GM12891 (cell line): ENCODE results near the gene HACD2.

Experiments
- DNase-seq: peaks from one replicate; pipeline ENCODE4 v3.0.0; 2011; ENCODE audit warnings: low spot score; ENCODE audit not compliant: insufficient read length
- FAIRE-seq: peaks from 2 replicates; lab custom pipeline; 2011; peaks lifted over from hg19 to GRCh38; lab: Jason Lieb, UNC
- PAX5 ChIP-seq: IDR thresholded peaks from 2 replicates; pipeline ENCODE4 v1.6.1; 2011; ENCODE audit warnings: low read length, moderate library complexity, mild to moderate bottlenecking; ENCODE audit not compliant: insufficient read depth, severe bottlenecking
- POLR2A ChIP-seq: IDR thresholded peaks from 2 replicates; pipeline ENCODE4 v1.6.1; 2011; ENCODE audit warnings: low read depth, low read length, control low read depth
- POLR2AphosphoS5 ChIP-seq: IDR thresholded peaks from 2 replicates; pipeline ENCODE4 v1.6.1; 2011; ENCODE audit warnings: low read depth, low read length, control low read depth
- POU2F2 ChIP-seq: IDR thresholded peaks from 2 replicates; pipeline ENCODE4 v1.6.1; 2011; ENCODE audit warnings: low read depth, mild to moderate bottlenecking, control low read depth, low read length, moderate library complexity
- SPI1 ChIP-seq: IDR thresholded peaks from 2 replicates; pipeline ENCODE4 v1.6.1; 2011; ENCODE audit warnings: low read depth, low read length, control low read depth
- TAF1 ChIP-seq: IDR thresholded peaks from 2 replicates; pipeline ENCODE4 v1.6.1; 2011; ENCODE audit warnings: low read depth, low read length, control low read depth

Gene HACD2

DNA sequence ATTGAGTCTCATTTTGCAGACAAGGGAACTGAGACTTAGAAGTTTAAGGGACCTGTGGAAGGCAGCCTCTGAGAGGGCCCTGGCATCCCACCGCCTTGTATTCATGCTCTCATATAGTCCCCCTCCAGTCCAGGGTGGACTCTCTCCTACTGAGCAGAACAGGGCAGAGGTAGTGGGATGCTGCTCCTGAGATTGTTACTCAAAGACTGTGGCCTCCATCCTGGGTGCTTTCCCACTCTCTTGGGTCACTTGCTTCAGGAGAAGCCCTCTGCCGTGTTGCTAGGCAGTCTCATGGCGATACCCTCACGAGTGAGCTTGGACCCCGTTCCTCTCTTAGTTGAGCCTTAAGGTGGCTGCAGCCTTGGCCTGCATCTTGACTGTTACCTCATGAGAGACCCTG is 113.7 kb downstream of the HACD2 start:
- TF ChIP-seq POLR2AphosphoS5: no peak
- TF ChIP-seq PAX5: no peak
- FAIRE-seq (no peak), DNase-seq (no peak)

DNA sequence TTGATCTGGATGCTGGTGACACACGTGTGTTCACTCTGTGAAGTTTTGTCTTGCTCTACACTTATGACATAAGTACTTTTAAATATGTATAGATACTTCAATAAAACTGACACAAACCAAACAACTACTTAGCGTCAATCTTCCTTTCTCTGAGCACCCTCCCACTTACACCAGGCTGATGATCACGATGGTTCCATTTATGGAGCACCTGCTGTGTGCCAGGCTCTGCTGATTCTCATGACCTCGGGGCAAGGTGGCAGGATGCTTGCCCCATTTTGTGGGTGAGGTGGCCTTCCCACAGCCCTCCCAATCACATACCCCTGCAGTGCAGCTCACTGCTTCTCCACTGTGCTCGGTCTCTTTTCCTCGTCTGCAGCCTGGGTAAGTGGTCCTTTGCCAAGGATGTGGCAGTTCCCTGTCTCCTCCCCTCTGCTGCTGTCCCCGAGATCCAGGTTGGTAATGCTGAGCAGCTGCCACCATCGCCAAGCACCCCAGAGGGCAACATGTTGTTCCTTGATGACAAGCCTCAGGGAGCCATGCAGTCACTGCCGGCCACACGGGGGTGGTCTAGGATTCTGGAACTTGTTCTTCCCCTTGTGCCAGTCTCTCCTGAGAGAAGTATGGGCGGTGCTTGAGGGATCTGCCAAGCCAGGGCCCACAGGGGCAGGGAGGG is 115.4 kb downstream of the HACD2 start:
- FAIRE-seq: no peak
- TF ChIP-seq TAF1 (no peak), POLR2AphosphoS5 (no peak), SPI1 (no peak), PAX5 (no peak), POLR2A (no peak)
- DNase-seq: no peak

DNA sequence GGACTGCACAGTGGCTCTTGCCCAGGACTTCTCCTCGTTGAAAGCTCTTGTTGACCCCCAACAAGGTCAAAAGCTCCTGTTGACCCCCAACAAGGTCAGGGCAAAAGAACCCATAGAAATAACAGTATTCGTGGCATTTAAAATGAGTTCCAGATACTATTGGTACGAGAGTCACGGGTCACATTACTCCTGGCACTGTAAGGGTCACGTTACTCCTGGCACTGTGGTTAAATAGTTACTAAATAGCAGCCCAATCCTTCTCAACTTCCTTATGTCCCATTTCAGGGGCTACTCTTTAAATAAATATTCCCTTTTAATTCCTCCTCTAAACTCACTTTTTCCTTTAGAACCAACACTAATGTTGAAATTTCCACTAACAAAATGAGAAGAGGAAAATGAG is 117.8 kb downstream of the HACD2 start:
- TF ChIP-seq POLR2A: no peak
- no peak for TF ChIP-seq PAX5
- no peak for TF ChIP-seq POU2F2
- TF ChIP-seq TAF1: no peak
- TF ChIP-seq POLR2AphosphoS5: no peak
- TF ChIP-seq SPI1: no peak
- FAIRE-seq (no peak), DNase-seq (no peak)

DNA sequence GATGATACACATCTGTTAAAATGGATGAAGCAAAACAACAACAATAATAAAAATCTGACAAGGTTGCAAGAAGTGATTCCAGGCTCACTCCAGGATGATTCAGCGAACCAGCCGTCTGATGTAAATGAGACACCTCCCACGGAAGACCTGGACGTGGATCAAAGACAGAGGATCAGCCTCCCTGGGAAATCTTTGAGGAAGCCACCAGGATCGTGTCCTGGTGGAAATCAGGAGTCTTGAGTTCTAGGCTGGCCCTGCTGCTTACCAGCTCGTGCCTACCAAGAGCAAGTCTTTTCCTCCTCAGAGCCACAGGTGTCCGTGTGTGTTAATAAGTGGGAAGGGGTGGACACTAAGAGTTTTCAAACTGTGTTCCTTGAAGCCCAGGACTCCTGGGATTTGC is 120.6 kb downstream of the HACD2 start:
- FAIRE-seq (no peak), DNase-seq (no peak)
- no peak for TF ChIP-seq POLR2AphosphoS5
- TF ChIP-seq POLR2A: no peak
- no peak for TF ChIP-seq PAX5
- TF ChIP-seq POU2F2: no peak
- TF ChIP-seq TAF1: no peak
- no peak for TF ChIP-seq SPI1

DNA sequence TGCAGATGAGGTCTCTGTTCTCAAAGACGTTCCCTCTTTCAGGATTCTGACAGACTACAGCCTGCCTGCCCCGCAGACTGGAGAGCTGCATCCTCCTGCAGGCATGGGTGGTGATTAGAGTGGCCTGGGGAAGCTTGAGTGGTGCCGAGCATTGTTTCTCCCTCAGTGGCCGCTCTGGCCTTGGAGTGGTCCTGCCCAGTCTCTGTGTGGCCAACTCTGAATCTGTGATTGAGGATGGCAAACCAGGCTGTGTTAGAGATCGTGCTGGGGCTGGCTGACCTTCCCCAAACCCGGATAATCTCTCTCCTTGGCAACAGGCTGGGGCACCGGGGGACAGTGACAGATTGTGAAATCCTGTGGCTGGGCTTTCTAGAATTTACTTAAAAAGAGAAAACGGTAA is 125.0 kb downstream of the HACD2 start:
- no peak for TF ChIP-seq PAX5
- TF ChIP-seq TAF1: no peak
- TF ChIP-seq POLR2A: no peak
- FAIRE-seq: no peak

DNA sequence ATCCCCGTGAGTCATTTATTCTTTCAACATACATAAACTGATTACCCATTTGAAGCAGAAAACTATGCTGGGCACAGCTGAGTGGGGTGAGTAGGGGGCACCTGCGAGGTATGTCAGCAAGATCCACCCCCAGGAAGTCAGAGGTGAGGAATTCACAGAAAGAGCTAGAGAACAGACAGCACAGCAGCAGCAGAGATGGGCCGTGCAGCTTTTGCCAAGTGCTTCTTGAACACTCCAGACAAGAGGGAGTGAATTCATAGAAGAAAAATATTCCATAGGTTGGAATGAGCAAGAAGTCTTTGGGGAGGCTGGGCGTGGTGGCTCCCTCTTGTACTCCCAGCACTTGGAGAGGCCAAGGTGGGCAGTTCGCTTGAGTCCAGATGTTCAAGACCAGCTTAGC is 126.6 kb downstream of the HACD2 start:
- TF ChIP-seq TAF1 (no peak), PAX5 (no peak), POU2F2 (no peak)
- FAIRE-seq (no peak), DNase-seq (no peak)

More for the DNA sequence above, 125.0 kb downstream of the HACD2 start:
- DNase-seq: no peak

DNA sequence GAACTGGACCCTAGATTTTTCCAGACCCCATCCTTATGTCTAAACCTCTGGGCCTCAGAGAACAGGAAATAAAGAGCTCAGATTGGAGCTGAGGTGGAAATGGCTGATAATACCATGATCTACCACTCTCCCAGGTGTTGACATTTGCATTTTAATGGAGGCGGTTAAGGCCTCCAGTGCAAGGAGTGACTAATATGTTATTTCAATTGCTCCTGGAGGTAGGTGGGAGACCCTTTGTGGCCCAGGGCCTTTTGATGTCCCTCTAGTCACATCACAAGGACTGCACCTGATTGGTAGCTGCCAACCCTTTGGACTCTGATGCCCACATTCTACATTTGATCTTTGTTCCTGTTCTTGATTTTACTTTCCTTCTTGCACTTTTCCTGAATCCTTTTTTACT is 127.0 kb downstream of the HACD2 start:
- FAIRE-seq (no peak), DNase-seq (no peak)
- TF ChIP-seq TAF1 (no peak), PAX5 (no peak), POLR2A (no peak), SPI1 (no peak), POU2F2 (no peak), POLR2AphosphoS5 (no peak)

DNA sequence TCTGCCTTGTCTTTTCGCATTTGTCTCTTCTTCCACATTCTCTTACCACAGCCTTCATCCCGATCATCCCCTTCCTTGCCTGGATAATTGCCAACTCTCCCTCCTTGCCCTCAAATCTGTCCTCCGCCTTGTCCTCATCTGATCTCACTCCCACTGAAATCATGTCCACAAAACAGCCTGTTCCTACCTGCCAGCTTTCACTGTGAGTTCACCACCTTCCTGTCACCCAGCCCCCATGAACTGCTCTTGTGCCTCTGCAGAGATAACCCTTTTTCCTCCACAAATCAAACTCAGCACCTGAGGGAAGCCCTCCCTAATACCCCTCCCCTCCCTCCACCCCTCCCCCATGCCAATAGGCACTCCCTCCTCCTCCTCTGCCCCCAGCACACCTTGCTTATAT is 131.2 kb downstream of the HACD2 start:
- FAIRE-seq: no peak
- DNase-seq: no peak
- TF ChIP-seq POLR2AphosphoS5 (no peak), TAF1 (no peak), POU2F2 (no peak), POLR2A (no peak)

DNA sequence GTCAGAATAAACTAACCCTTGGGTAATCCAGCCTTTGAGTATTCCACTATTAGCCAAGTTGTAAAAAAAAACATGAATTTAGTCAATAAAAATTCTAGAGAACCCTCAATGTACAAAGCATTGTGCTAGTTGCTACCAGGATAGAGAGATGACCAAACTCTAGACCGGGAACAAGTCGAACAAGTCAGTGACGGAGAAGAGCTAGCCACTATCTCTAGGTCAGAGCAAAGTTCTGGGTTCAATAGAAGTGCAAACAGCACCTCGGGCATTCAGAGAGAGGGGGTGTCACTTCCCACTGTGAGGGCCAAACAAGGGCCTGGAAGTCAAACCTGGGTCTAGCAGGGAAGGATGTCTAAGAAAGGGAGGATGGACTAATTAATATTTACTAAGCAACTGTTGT is 133.7 kb downstream of the HACD2 start:
- TF ChIP-seq TAF1 (no peak), POU2F2 (no peak), PAX5 (no peak), SPI1 (no peak), POLR2AphosphoS5 (no peak), POLR2A (no peak)
- FAIRE-seq (no peak), DNase-seq (no peak)

DNA sequence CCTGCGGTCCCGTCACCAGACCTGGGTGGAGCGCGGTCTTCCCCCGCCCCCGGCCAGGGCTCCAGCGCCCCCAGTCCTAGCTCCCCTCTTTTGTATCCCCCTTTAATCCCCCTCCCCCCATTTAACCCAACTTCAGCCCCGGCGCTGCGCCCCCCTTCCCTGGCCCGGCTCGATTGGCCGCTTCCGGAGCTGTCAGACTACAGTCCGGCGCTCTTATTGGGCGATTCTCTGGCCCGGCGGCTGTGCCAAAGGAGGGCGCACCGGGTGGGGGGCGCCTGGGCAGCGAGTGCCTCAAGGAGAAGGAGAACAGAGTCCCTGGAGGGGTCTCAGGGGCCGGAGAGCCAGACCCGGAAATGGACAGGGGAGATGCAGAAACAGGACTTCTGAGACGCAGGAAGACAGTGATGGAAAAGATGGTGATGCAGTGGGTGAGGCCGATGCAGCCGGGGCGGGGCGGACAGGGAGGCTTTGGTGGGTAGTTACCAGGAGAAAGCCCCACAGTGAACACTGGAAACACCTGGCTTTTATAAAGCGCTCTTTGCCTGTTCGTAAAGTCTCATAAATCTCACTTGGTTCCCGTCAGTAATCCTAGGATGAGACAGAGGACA is 134.8 kb downstream of the HACD2 start:
- TF ChIP-seq POLR2A (no peak), PAX5 (no peak), TAF1 (no peak), POLR2AphosphoS5 (no peak), POU2F2 (no peak), SPI1 (no peak)
- DNase-seq (no peak), FAIRE-seq (no peak)
